ENCODE results near the gene EXT2.

GRCh38 chr11:44047298-44047697 is 48.2 kb upstream of the EXT2 start:
- no peak for TF ChIP-seq EZH2phosphoT487 (IDR thresholded peaks at IDR 0.05; ENCODE audit: unreplicated experiment)
- no peak for TF ChIP-seq POLR2AphosphoS5 (IDR thresholded peaks at IDR 0.05; ENCODE audit: low read depth)
- TF ChIP-seq ZNF114 (CRISPR knock-in tag; IDR thresholded peaks at IDR 0.05) = no peak
- TF ChIP-seq EZH2 (IDR thresholded peaks at IDR 0.05; ENCODE audit: low read depth, unreplicated experiment) = no peak
- no peak for TF ChIP-seq CTCF (conservative IDR thresholded peaks at IDR 0.05; ENCODE audit: low read depth in 2 of 2)
- no peak for TF ChIP-seq JUNB (IDR thresholded peaks at IDR 0.05; ENCODE audit: unreplicated experiment)
- TF ChIP-seq REST (IDR thresholded peaks at IDR 0.05; ENCODE audit: unreplicated experiment) = no peak
